GM19239 (cell line): Measurements from ENCODE around the gene RHD.
"Not testable (repeated sequence)": the region's sequence is repeated elsewhere in the genome, so short reads cannot be mapped to it uniquely, and the experiment has no call there.

ENCODE experiments used
- DNase-seq: peaks from one replicate; pipeline ENCODE4 v3.0.0; 2011; ENCODE audit warnings: low spot score; ENCODE audit not compliant: insufficient read length
- FAIRE-seq: peaks from 2 replicates; lab custom pipeline; 2011; peaks lifted over from hg19 to GRCh38; lab: Jason Lieb, UNC

RHD gene

GRCh38 chr1:25272238-25272637 is at the start of gene RHD:
TSS of gene RHD (plus strand) at chr1:25272509. CDS start at chr1:25272548, 39 bp downstream.
- not testable (repeated sequence) for FAIRE-seq

GRCh38 chr1:25222606-25223005 is 49.7 kb upstream of the RHD start:
- FAIRE-seq: no peak
- no peak for DNase-seq

More at GRCh38 chr1:25272238-25272637, at the start of gene RHD:
- DNase-seq: not testable (repeated sequence)

GRCh38 chr1:25223471-25223870 is 48.8 kb upstream of the RHD start:
- DNase-seq (no peak), FAIRE-seq (no peak)

GRCh38 chr1:25232027-25232865 is 40.1 kb upstream of the RHD start, which contains the start of gene SYF2:
TSS of gene SYF2 (minus strand) at chr1:25232502. CDS start at chr1:25232467, 35 bp downstream.
- peak; percentile 99 for FAIRE-seq
- peak; percentile 88 for DNase-seq

- FAIRE-seq: no peak
- DNase-seq: no peak
These were observed 39.2 kb upstream of the RHD start for GRCh38 chr1:25232866-25233784.

- not testable (repeated sequence) for DNase-seq, FAIRE-seq
These were observed 36.9 kb upstream of the RHD start for GRCh38 chr1:25235411-25235810.

GRCh38 chr1:25236261-25236660 is 36.0 kb upstream of the RHD start:
- FAIRE-seq, DNase-seq: not testable (repeated sequence)

GRCh38 chr1:25238046-25238445 is 34.3 kb upstream of the RHD start:
- no peak for DNase-seq
- no peak for FAIRE-seq

GRCh38 chr1:25239681-25240541 is 32.4 kb upstream of the RHD start:
- DNase-seq (no peak), FAIRE-seq (peak; percentile 91)

- no peak for FAIRE-seq
- DNase-seq: no peak
These were observed 28.4 kb upstream of the RHD start for GRCh38 chr1:25243907-25244306.

- FAIRE-seq (no peak), DNase-seq (no peak)
These were observed 26.9 kb upstream of the RHD start for GRCh38 chr1:25245393-25245792.

GRCh38 chr1:25245809-25246599 is 26.3 kb upstream of the RHD start:
- FAIRE-seq (peak; percentile 72), DNase-seq (no peak)

- FAIRE-seq: no peak
These were observed 25.7 kb upstream of the RHD start for GRCh38 chr1:25246600-25247023.

GRCh38 chr1:25247024-25247828 is 25.1 kb upstream of the RHD start, which contains the start of gene RSRP1:
TSS of gene RSRP1 (minus strand) at chr1:25247454. CDS start at chr1:25246963, 491 bp downstream.
- peak; percentile 98 for DNase-seq
- FAIRE-seq: peak; percentile 98

More at GRCh38 chr1:25246600-25247023, 25.7 kb upstream of the RHD start:
- DNase-seq: no peak

GRCh38 chr1:25247829-25248754 is 24.2 kb upstream of the RHD start:
- no peak for DNase-seq
- FAIRE-seq: no peak

- FAIRE-seq (no peak), DNase-seq (no peak)
These were observed 18.4 kb upstream of the RHD start for GRCh38 chr1:25253911-25254310.
